K562 (cell line): ENCODE measurements around the gene GPR162. TPM values are rescaled to one million over a fixed set of nuclear protein-coding genes. Genes with fewer than 3 reads are reported as not detected.

Experiments
- CC2D1A ChIP-seq: fragments of 450-650 bp; IDR thresholded peaks from 2 replicates; pipeline ENCODE4 v1.6.1; 2017; ENCODE audit warnings: mild to moderate bottlenecking
- HDAC3 ChIP-seq: fragments of 450-650 bp; IDR thresholded peaks from 2 replicates; pipeline ENCODE4 v1.6.1; 2018; ENCODE audit warnings: borderline replicate concordance, mild to moderate bottlenecking, moderate library complexity; ENCODE audit not compliant: partially characterized antibody
- HMGN3 ChIP-seq: IDR thresholded peaks from 2 replicates; pipeline ENCODE4 v1.6.1; 2011; ENCODE audit warnings: borderline replicate concordance, low read depth, mild to moderate bottlenecking, mixed read lengths, low read length; ENCODE audit not compliant: insufficient read length; ENCODE audit errors: extremely low read depth
- MNT ChIP-seq, 2 experiments: fragments of 450-650 bp; conservative IDR thresholded peaks; 2 replicates each; pipeline ENCODE4 v1.6.1; 2017; ENCODE audit warnings: mild to moderate bottlenecking in 2 of 2, moderate library complexity in 2 of 2
- NCOA4 ChIP-seq: fragments of 450-650 bp; IDR thresholded peaks from 2 replicates; pipeline ENCODE4 v1.6.1; 2018; ENCODE audit warnings: mild to moderate bottlenecking; ENCODE audit not compliant: partially characterized antibody
- PHF8 ChIP-seq: fragments of 200-600 bp; sonication (generic); IDR thresholded peaks from 2 replicates; pipeline ENCODE4 v1.6.1; 2012; ENCODE audit warnings: mixed run types, mild to moderate bottlenecking, inconsistent platforms, low read length, moderate library complexity, borderline replicate concordance
- POLR2AphosphoS2 ChIP-seq: IDR thresholded peaks from 2 replicates; pipeline ENCODE4 v1.6.1; 2012; ENCODE audit warnings: low read length, improper control_type of control experiment
- PRPF4 ChIP-seq: fragments of 200-400 bp; formaldehyde crosslinking; IDR thresholded peaks from one replicate; pipeline ENCODE4 v1.6.1; 2017; ENCODE audit warnings: low read length, low read depth, mild to moderate bottlenecking; ENCODE audit not compliant: insufficient read depth, poor library complexity, severe bottlenecking
- RBBP5 ChIP-seq: fragments of 200-600 bp; sonication (generic); IDR thresholded peaks from 2 replicates; pipeline ENCODE4 v1.6.1; 2012; ENCODE audit warnings: borderline replicate concordance, mild to moderate bottlenecking, low read length, control low read depth, inconsistent platforms; ENCODE audit not compliant: insufficient read depth, poor library complexity, severe bottlenecking
- RREB1 ChIP-seq: fragments of 250-450 bp; sonication (Bioruptor Pico); IDR thresholded peaks from 2 replicates; pipeline ENCODE4 v1.4.0; 2020
- ZBTB1 ChIP-seq: sonication (generic); formaldehyde crosslinking; IDR thresholded peaks from 2 replicates; pipeline ENCODE4 v1.8.1; 2023; ENCODE audit warnings: missing genetic modification reagents, low read depth, mild to moderate bottlenecking, borderline replicate concordance
- ZBTB8A ChIP-seq: fragments of 450-650 bp; IDR thresholded peaks from 2 replicates; pipeline ENCODE4 v1.6.1; 2018; ENCODE audit warnings: mild to moderate bottlenecking, moderate library complexity; ENCODE audit not compliant: partially characterized antibody
- ZNF124 ChIP-seq: sonication (generic); formaldehyde crosslinking; IDR thresholded peaks from 2 replicates; pipeline ENCODE4 v1.8.1; 2022; ENCODE audit warnings: missing genetic modification reagents
- ZNF384 ChIP-seq: IDR thresholded peaks from 2 replicates; pipeline ENCODE4 v1.6.1; 2012; ENCODE audit warnings: low read depth, low read length, improper control_type of control experiment
- polyA plus RNA-seq, 8 experiments: library from polyadenylated mRNA; depleted of rRNA in 4 of 8; stranded (reverse) in 5 of 8; unstranded in 3 of 8; fragments of >200 nt; fragmentation: Nextera tagmentation in 2 of 8; fragmentation: Illumina TruSeq in 1 of 8; extraction: Ambion mirVana in 2 of 8; extraction: Trizol in 1 of 8; gene quantifications; 2 replicates each; pipeline versions ENCODE4 v1.2.1 to v1.2.3, GENCODE V29; 2011 to 2014; ENCODE audit warnings: inconsistent platforms in 1 of 8, missing spikeins in 1 of 8
- total RNA-seq, 7 experiments: library from RNA; depleted of rRNA in 6 of 7; stranded (reverse); fragments of >200 nt in 6 of 7; fragmentation: Illumina TruSeq in 2 of 7; extraction: Trizol in 2 of 7; gene quantifications; 2 replicates each; pipeline versions ENCODE4 v1.2.1 to v1.2.3, GENCODE V29; 2011 to 2021; ENCODE audit warnings: low replicate concordance in 1 of 7
- TF ChIP-seq, protein P1 (sequence below): fragments of 250-450 bp; sonication (Bioruptor Pico); IDR thresholded peaks from 2 replicates; pipeline ENCODE4 v1.5.1; 2021; ENCODE audit warnings: mild to moderate bottlenecking
- TF ChIP-seq, protein P2 (sequence below): sonication (generic); formaldehyde crosslinking; IDR thresholded peaks from 2 replicates; pipeline ENCODE4 v1.8.0; 2022; ENCODE audit warnings: mild to moderate bottlenecking, missing genetic modification reagents

GPR162 gene
- total and polyA plus RNA-seq, 9 of the 15 experiments (the other 6 are each of a cell fraction or from before 2014, with no cell fraction given), result 0.65 to 1.8 (median 1.1) TPM; not detected in 2

GRCh38 chr12:6778574-6779550, 42.8 kb upstream of the GPR162 start (continued):
- peak; percentile 92 to 96 for TF ChIP-seq MNT (conservative IDR thresholded peaks at IDR 0.05)
- TF ChIP-seq ZBTB8A, result no peak
- TF ChIP-seq ZNF124 (CRISPR knock-in tag), result no peak
- TF ChIP-seq RBBP5, result no peak
- peak; percentile 69 for TF ChIP-seq CC2D1A
- TF ChIP-seq, protein P1, sequence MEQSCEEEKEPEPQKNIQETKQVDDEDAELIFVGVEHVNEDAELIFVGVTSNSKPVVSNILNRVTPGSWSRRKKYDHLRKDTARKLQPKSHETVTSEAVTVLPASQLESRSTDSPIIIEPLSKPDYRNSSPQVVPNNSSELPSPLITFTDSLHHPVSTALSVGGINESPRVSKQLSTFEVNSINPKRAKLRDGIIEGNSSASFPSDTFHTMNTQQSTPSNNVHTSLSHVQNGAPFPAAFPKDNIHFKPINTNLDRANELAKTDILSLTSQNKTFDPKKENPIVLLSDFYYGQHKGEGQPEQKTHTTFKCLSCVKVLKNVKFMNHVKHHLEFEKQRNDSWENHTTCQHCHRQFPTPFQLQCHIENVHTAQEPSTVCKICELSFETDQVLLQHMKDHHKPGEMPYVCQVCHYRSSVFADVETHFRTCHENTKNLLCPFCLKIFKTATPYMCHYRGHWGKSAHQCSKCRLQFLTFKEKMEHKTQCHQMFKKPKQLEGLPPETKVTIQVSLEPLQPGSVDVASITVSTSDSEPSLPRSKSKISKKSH, result no peak
- TF ChIP-seq ZBTB1 (CRISPR knock-in tag), result no peak
- TF ChIP-seq HDAC3, result no peak
- no peak for TF ChIP-seq PRPF4
- peak; percentile 19; the same call in 1 of the 2 replicates for TF ChIP-seq PHF8
- TF ChIP-seq ZNF384, result no peak
- TF ChIP-seq POLR2AphosphoS2, result no peak
- TF ChIP-seq NCOA4, result no peak
- peak; percentile 67 for TF ChIP-seq HMGN3
- TF ChIP-seq, protein P2, sequence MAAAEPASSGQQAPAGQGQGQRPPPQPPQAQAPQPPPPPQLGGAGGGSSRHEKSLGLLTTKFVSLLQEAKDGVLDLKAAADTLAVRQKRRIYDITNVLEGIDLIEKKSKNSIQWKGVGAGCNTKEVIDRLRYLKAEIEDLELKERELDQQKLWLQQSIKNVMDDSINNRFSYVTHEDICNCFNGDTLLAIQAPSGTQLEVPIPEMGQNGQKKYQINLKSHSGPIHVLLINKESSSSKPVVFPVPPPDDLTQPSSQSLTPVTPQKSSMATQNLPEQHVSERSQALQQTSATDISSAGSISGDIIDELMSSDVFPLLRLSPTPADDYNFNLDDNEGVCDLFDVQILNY (CRISPR knock-in tag), result no peak
- no peak for TF ChIP-seq RREB1 (CRISPR knock-in tag)
